ENCODE results near the gene GDI2. TPM values are rescaled to one million over a fixed set of nuclear protein-coding genes. Genes with fewer than 3 reads are reported as not detected.
"Not testable (repeated sequence)": the region's sequence is repeated elsewhere in the genome, so short reads cannot be mapped to it uniquely, and the experiment has no call there.

Gene GDI2
- total RNA-seq, 1 donor from 2014 or later: 287 TPM

DNA sequence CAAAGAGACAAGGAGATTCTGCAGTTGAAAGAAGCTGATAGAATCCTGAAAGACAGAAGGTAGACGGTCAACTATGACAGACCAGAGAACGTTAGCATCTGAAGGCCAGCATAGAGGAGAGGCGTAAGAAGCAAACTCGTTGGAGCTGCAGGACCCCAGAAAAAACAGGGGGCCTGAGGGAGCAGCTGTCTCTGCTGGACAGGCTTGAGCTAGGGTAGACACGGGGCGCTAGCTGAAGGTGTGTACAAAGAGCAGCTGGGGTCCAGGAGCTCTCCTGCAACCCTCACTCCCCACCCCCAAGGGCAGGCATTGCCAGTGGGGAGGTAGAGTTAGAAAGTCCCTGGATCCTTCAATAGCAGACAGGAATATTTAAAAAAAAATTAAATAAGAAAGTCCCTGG, 14.6 kb upstream of the GDI2 start:
- Mint-ChIP-seq H3K27ac (no peak overlapping the region), H3K36me3 (ENCODE audit: insufficient read depth) (no peaks in the 10 kb centered on the region), H3K27me3 (no peaks in the 10 kb centered on the region), H3K9me3 (ENCODE audit: low read depth) (no peaks in the 10 kb centered on the region), H3K4me1 (ENCODE audit: low read depth) (peaks cover 6% of the 10 kb centered on the region), H3K4me3 (ENCODE audit: low read depth) (no peak overlapping the region)
- no peak for DNase-seq (ENCODE audit: low spot score, unreplicated experiment)
- TF ChIP-seq, protein P1, sequence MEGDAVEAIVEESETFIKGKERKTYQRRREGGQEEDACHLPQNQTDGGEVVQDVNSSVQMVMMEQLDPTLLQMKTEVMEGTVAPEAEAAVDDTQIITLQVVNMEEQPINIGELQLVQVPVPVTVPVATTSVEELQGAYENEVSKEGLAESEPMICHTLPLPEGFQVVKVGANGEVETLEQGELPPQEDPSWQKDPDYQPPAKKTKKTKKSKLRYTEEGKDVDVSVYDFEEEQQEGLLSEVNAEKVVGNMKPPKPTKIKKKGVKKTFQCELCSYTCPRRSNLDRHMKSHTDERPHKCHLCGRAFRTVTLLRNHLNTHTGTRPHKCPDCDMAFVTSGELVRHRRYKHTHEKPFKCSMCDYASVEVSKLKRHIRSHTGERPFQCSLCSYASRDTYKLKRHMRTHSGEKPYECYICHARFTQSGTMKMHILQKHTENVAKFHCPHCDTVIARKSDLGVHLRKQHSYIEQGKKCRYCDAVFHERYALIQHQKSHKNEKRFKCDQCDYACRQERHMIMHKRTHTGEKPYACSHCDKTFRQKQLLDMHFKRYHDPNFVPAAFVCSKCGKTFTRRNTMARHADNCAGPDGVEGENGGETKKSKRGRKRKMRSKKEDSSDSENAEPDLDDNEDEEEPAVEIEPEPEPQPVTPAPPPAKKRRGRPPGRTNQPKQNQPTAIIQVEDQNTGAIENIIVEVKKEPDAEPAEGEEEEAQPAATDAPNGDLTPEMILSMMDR (IDR thresholded peaks at IDR 0.05; ENCODE audit: unreplicated experiment): no peak

DNA sequence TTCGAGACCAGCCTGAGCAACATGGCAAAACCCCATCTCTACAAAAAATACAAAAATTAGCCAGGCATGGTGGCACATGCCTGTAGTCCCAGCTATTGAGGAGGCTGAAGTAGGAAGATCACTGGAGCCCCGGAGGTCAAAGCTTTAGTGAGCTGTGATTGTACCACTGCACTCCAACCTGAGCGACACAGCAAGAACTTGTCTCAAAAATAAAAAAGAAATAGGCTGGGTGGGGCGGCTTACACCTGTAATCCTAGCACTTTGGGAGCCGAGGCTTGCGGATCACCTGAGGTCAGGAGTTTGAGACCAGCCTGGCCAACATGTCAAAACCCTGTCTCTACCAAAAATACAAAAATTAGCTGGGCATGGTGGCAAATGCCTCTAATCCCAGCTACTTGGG, 13.3 kb upstream of the GDI2 start:
- not testable (repeated sequence) for H3K27ac Mint-ChIP-seq; H3K36me3 Mint-ChIP-seq (ENCODE audit: insufficient read depth); DNase-seq (ENCODE audit: low spot score, unreplicated experiment); H3K9me3 Mint-ChIP-seq (ENCODE audit: low read depth); H3K27me3 Mint-ChIP-seq; H3K4me1 Mint-ChIP-seq (ENCODE audit: low read depth); H3K4me3 Mint-ChIP-seq (ENCODE audit: low read depth)

DNA sequence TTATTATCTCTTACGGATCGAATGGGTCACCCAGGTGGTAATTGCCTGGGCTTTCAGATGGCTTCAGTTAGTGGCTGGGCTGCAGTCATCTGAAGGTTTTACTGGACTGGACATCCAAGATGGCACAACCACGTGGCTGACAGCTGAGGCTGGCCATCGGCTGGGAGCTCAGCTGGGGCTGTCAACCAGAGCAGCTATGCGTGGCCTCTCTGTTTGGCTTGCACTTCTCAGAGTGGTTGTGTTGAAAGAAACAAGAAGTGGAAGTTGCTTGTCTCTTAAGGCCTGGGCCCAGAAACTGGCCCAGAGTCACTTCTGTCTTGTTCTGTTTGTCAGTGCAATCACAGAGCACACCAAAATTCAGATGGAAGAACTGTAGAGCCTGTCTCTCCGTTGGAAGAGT, 5.7 kb upstream of the GDI2 start:
- Mint-ChIP-seq H3K4me3 (ENCODE audit: low read depth) (no peak overlapping the region), H3K27ac (no peak overlapping the region), H3K27me3 (no peaks in the 10 kb centered on the region), H3K9me3 (ENCODE audit: low read depth) (no peaks in the 10 kb centered on the region), H3K36me3 (ENCODE audit: insufficient read depth) (no peaks in the 10 kb centered on the region), H3K4me1 (ENCODE audit: low read depth) (peaks cover 5% of the 10 kb centered on the region)
- no peak for DNase-seq (ENCODE audit: low spot score, unreplicated experiment)
- TF ChIP-seq, protein P1 (IDR thresholded peaks at IDR 0.05; ENCODE audit: unreplicated experiment): no peak

DNA sequence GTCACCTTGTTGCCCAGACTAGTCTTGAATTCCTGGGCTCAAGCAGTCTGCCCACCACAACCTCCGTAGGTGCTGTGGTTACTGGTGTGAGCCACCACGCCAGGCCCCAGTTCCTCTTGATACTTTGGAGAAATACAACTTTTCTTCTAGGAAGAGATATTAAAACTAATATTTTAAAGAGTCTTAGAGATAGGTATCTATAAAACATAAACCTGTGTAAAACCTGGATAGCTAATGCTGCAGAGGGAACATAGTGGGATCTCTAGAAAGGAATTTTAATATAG, 4.8 kb upstream of the GDI2 start:
- DNase-seq (ENCODE audit: low spot score, unreplicated experiment): no peak
- Mint-ChIP-seq H3K27ac (no peak overlapping the region), H3K36me3 (ENCODE audit: insufficient read depth) (no peaks in the 10 kb centered on the region), H3K27me3 (no peaks in the 10 kb centered on the region), H3K4me3 (ENCODE audit: low read depth) (no peak overlapping the region), H3K9me3 (ENCODE audit: low read depth) (no peaks in the 10 kb centered on the region), H3K4me1 (ENCODE audit: low read depth) (peaks cover 5% of the 10 kb centered on the region)
- TF ChIP-seq, protein P1 (IDR thresholded peaks at IDR 0.05; ENCODE audit: unreplicated experiment): no peak

DNA sequence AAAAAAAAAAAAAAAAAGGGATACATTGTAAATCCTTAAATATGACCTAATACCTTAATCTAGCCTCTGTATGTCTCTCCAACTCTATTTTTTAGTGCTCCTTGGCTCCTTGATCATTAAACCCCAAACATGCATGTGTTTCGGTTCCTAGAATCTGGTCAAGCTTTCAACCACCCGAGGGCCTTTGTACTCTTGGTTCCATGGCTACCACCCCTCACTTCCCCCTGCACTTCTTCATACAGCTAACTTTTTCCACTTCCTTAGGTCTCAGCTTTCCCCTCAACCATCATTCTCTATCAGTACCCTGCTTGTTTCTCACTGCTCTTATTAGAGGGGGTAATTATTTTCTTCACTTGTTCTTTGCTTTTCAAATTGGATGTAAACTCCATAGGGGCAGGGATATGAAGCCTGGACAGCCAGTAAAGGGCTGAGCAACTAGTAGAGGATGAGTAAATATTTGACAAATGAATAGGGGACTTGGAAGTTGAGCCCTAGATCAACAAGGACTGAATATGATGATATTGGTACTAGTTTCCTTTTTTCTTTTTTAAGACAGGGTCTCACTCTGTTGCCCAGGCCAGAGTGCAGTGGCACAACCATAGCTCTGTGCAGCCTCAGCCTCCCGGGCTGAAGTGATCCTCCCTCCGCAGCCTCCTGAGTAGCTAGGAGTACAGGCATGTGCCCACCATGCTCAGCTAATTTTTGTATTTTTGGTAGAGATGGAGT, 4.3 kb upstream of the GDI2 start:
- Mint-ChIP-seq H3K4me1 (ENCODE audit: low read depth) (peaks cover 5% of the 10 kb centered on the region), H3K36me3 (ENCODE audit: insufficient read depth) (no peaks in the 10 kb centered on the region), H3K9me3 (ENCODE audit: low read depth) (no peaks in the 10 kb centered on the region), H3K4me3 (ENCODE audit: low read depth) (no peak overlapping the region), H3K27ac (no peak overlapping the region), H3K27me3 (no peaks in the 10 kb centered on the region)
- no peak for DNase-seq (ENCODE audit: low spot score, unreplicated experiment)
- TF ChIP-seq, protein P1 (IDR thresholded peaks at IDR 0.05; ENCODE audit: unreplicated experiment): no peak

DNA sequence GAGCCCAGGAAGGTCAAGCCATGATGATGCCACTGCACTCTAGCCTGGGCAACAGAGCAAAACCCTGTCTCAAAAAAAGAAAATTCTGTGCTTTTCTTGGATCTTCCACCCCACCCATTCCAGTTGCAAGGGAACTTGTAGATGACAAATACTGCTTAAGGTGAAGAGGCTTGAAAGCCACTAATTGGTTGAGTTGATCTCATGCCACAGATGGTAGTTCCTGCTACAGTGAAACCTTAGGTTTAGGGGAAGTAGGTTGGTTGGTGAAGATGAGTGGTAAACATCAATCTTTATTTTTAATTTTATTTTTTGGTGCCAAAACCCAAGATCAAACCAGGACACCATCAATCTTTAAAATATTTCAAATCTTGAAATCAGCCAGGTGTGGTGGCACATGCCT, 2.9 kb upstream of the GDI2 start:
- no peaks in the 10 kb centered on the region for H3K27me3 Mint-ChIP-seq
- no peak for DNase-seq (ENCODE audit: low spot score, unreplicated experiment)
- H3K9me3 Mint-ChIP-seq (ENCODE audit: low read depth): no peaks in the 10 kb centered on the region

More for the DNA sequence above, 2.9 kb upstream of the GDI2 start:
- Mint-ChIP-seq H3K4me1 (ENCODE audit: low read depth) (peaks cover 11% of the 10 kb centered on the region), H3K4me3 (ENCODE audit: low read depth) (no peak overlapping the region), H3K36me3 (ENCODE audit: insufficient read depth) (no peaks in the 10 kb centered on the region), H3K27ac (no peak overlapping the region)
- TF ChIP-seq, protein P1 (IDR thresholded peaks at IDR 0.05; ENCODE audit: unreplicated experiment): no peak

Data from progenitor cell of endocrine pancreas (in vitro differentiated cells).